ENCODE results near the gene ZNF598. TPM values are rescaled to one million over a fixed set of nuclear protein-coding genes. Genes with fewer than 3 reads are reported as not detected.

The ZNF598 gene
- polyA plus RNA-seq, 2 donors, result 27.9 to 36.4 TPM

DNA sequence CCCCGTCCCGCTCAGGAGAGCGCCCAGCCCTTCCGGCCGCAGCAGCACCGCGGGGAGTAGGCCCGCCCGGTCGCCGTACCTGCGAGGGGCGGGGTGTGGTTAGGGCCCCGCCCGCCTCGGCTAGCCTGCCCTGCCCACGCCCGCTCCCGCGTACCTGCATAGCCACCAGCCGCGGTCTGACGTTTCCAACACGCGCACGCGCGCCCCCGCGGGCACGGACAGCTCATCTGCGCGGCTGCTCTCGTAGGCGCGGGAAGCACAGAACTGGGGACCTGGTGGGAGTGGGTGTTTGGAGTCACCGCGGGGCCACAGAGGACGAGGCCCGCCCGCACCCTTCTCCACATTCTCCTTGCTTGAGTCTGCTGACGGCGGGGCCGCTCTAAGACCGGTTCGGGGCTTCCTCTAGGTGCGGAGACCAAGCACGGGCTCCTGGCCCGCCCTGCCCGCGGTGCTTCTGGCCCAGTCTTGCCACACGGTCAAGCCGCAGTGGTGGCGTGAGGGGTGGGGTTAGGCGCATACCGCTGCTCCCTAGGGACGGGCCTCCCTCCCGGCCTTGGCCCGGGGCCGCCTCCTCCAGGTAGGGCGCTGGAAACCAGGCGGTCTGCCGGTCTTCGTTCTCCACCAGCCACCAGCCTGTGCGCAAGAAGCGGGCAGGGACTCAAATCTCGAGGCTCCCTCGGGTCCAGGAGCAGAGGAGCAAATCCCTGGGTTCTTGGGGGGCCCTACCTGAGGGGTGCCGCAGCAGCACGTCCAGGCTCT, 30.2 kb downstream of the ZNF598 start:
- Histone ChIP-seq H3K27me3 (ENCODE audit: control insufficient read depth in 1 of 2, insufficient read depth in 2 of 2, low read length in 2 of 2) (peaks cover 0 to 10% of the 10 kb centered on the region in 2 donors), H3K4me1 (ENCODE audit: control insufficient read depth in 2 of 2, insufficient read depth in 2 of 2, low read length in 1 of 2) (peaks cover 0 to 44% of the 10 kb centered on the region in 2 donors), H3K4me3 (ENCODE audit: low read depth in 1 of 2, low read length in 2 of 2) (peak overlapping the region; percentile 42), H3K36me3 (ENCODE audit: control insufficient read depth in 2 of 2, insufficient read depth in 2 of 2, low read length in 1 of 2) (peaks cover 5 to 42% of the 10 kb centered on the region in 2 donors), H3K9me3 (ENCODE audit: control insufficient read depth in 2 of 2, insufficient read depth in 1 of 2, low read depth in 1 of 2, low read length in 1 of 2) (no peaks in the 10 kb centered on the region), H3K27ac (ENCODE audit: low read depth in 2 of 2, low read length in 1 of 2) (peak overlapping the region; percentile 78 to 79)
- 19% methylated on average over 60 to 70 of the region's 70 CpGs for WGBS, 2 donors

DNA sequence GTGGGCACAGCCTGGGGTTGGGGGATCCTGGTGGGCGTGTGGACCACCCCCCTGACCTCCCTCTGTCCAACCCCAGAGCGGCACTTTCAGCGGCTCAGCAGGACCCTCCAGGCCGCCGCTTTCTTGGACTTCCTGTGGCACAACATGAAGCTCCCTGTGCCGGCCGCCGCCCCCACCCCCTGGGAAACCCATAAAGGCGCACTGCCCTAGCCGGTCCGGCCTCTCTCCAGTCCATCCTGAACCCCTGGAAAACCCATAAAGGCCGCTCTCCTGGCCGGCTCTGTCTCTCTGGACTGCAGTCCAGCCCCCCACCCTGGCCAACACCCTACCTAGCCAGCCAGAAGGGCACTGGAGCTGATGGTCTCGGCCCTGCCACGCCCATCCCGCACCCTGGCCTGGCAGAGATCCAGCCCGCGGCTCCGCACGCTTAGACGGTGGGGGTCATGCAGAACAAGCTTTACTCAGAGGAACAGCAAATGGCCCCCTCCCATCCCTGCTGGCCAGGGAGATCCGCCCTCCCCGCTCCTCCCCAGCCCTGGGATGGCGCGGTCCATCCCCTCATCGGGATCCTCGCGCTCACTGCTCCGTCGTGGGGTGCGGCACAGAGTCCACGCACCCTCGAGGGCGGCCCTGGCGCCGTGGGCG, 31.0 kb downstream of the ZNF598 start:
- Histone ChIP-seq H3K27ac (ENCODE audit: low read depth in 2 of 2, low read length in 1 of 2) (peak overlapping the region; percentile 78 to 79), H3K4me1 (ENCODE audit: control insufficient read depth in 2 of 2, insufficient read depth in 2 of 2, low read length in 1 of 2) (peaks cover under 1 to 43% of the 10 kb centered on the region in 2 donors), H3K4me3 (ENCODE audit: low read depth in 1 of 2, low read length in 2 of 2) (peak overlapping the region; percentile 42)

GRCh38 chr16:1977875-1978268, 31.7 kb downstream of the ZNF598 start:
- peaks cover 0 to 10% of the 10 kb centered on the region in 2 donors for H3K27me3 ChIP-seq (ENCODE audit: control insufficient read depth in 1 of 2, insufficient read depth in 2 of 2, low read length in 2 of 2)
- H3K27ac ChIP-seq (ENCODE audit: low read depth in 2 of 2, low read length in 1 of 2), result peak overlapping the region in 1 of 2 donors; percentile 60
- 91 to 95% methylated on average over 18 of the region's 18 CpGs for WGBS, 2 donors
- H3K4me3 ChIP-seq (ENCODE audit: low read depth in 1 of 2, low read length in 2 of 2), result peak overlapping the region in 1 of 2 donors; percentile 6
- peaks cover 5 to 47% of the 10 kb centered on the region in 2 donors for H3K36me3 ChIP-seq (ENCODE audit: control insufficient read depth in 2 of 2, insufficient read depth in 2 of 2, low read length in 1 of 2)
- H3K9me3 ChIP-seq (ENCODE audit: control insufficient read depth in 2 of 2, insufficient read depth in 1 of 2, low read depth in 1 of 2, low read length in 1 of 2), result no peaks in the 10 kb centered on the region
- H3K4me1 ChIP-seq (ENCODE audit: control insufficient read depth in 2 of 2, insufficient read depth in 2 of 2, low read length in 1 of 2), result peaks cover 4 to 41% of the 10 kb centered on the region in 2 donors

More for the DNA sequence above, 31.0 kb downstream of the ZNF598 start:
- Histone ChIP-seq H3K9me3 (ENCODE audit: control insufficient read depth in 2 of 2, insufficient read depth in 1 of 2, low read depth in 1 of 2, low read length in 1 of 2) (no peaks in the 10 kb centered on the region), H3K27me3 (ENCODE audit: control insufficient read depth in 1 of 2, insufficient read depth in 2 of 2, low read length in 2 of 2) (peaks cover 0 to 10% of the 10 kb centered on the region in 2 donors), H3K36me3 (ENCODE audit: control insufficient read depth in 2 of 2, insufficient read depth in 2 of 2, low read length in 1 of 2) (peaks cover 5 to 47% of the 10 kb centered on the region in 2 donors)
- 57 to 74% methylated on average over 35 to 37 of the region's 37 CpGs for WGBS, 2 donors

DNA sequence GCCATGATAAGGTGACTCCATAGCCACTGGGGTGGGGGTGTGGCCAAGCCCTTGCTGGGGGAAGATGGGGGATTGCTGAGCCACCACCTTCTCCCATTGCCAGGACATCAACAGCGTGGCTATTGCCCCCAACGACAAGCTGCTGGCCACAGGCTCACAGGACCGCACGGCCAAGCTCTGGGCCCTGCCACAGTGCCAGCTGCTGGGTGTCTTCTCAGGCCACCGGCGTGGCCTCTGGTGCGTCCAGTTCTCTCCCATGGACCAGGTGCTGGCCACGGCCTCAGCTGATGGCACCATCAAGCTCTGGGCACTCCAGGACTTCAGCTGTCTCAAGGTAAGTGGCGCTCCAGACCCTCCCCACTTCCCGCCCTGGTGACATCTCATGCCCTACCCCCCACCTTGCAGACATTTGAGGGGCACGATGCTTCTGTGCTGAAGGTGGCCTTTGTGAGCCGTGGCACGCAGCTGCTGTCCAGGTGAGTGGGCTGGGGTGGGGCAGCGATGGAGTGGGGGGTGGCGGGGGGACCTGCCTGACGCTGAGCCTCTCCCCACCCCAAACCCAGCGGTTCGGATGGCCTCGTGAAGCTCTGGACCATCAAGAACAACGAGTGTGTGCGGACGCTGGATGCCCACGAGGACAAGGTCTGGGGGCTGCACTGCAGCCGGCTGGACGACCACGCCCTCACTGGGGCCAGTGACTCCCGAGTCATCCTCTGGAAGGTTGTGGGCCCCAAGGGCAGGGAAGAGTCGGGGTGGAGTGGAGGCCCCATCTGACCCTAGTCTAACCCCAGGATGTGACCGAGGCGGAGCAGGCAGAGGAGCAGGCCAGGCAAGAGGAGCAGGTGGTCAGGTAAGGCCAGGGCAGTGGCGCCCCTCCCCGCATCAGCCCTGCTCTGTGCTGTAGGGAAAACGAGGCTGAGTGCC, 32.4 kb downstream of the ZNF598 start:
- Histone ChIP-seq H3K4me1 (ENCODE audit: control insufficient read depth in 2 of 2, insufficient read depth in 2 of 2, low read length in 1 of 2) (peaks cover 4 to 46% of the 10 kb centered on the region in 2 donors), H3K27ac (ENCODE audit: low read depth in 2 of 2, low read length in 1 of 2) (no peak overlapping the region), H3K4me3 (ENCODE audit: low read depth in 1 of 2, low read length in 2 of 2) (no peak overlapping the region), H3K27me3 (ENCODE audit: control insufficient read depth in 1 of 2, insufficient read depth in 2 of 2, low read length in 2 of 2) (peaks cover 0 to 10% of the 10 kb centered on the region in 2 donors), H3K9me3 (ENCODE audit: control insufficient read depth in 2 of 2, insufficient read depth in 1 of 2, low read depth in 1 of 2, low read length in 1 of 2) (no peaks in the 10 kb centered on the region), H3K36me3 (ENCODE audit: control insufficient read depth in 2 of 2, insufficient read depth in 2 of 2, low read length in 1 of 2) (peaks cover 5 to 47% of the 10 kb centered on the region in 2 donors)
- WGBS, 2 donors, result 88 to 90% methylated on average over 32 to 33 of the region's 33 CpGs

- peaks cover 5 to 47% of the 10 kb centered on the region in 2 donors for H3K36me3 ChIP-seq (ENCODE audit: control insufficient read depth in 2 of 2, insufficient read depth in 2 of 2, low read length in 1 of 2)
- WGBS, 2 donors, result 90 to 91% methylated on average over 8 of the region's 8 CpGs
- H3K27me3 ChIP-seq (ENCODE audit: control insufficient read depth in 1 of 2, insufficient read depth in 2 of 2, low read length in 2 of 2), result peaks cover 0 to 8% of the 10 kb centered on the region in 2 donors
- no peak overlapping the region for H3K4me3 ChIP-seq (ENCODE audit: low read depth in 1 of 2, low read length in 2 of 2)
- H3K27ac ChIP-seq (ENCODE audit: low read depth in 2 of 2, low read length in 1 of 2), result no peak overlapping the region
- H3K9me3 ChIP-seq (ENCODE audit: control insufficient read depth in 2 of 2, insufficient read depth in 1 of 2, low read depth in 1 of 2, low read length in 1 of 2), result no peaks in the 10 kb centered on the region
- peaks cover 4 to 40% of the 10 kb centered on the region in 2 donors for H3K4me1 ChIP-seq (ENCODE audit: control insufficient read depth in 2 of 2, insufficient read depth in 2 of 2, low read length in 1 of 2)
These were observed 33.5 kb downstream of the ZNF598 start for GRCh38 chr16:1976216-1976520.

GRCh38 chr16:1975432-1976215, 34.0 kb downstream of the ZNF598 start:
- Histone ChIP-seq H3K27ac (ENCODE audit: low read depth in 2 of 2, low read length in 1 of 2) (no peak overlapping the region), H3K9me3 (ENCODE audit: control insufficient read depth in 2 of 2, insufficient read depth in 1 of 2, low read depth in 1 of 2, low read length in 1 of 2) (no peaks in the 10 kb centered on the region), H3K4me3 (ENCODE audit: low read depth in 1 of 2, low read length in 2 of 2) (no peak overlapping the region), H3K36me3 (ENCODE audit: control insufficient read depth in 2 of 2, insufficient read depth in 2 of 2, low read length in 1 of 2) (peaks cover 5 to 47% of the 10 kb centered on the region in 2 donors), H3K27me3 (ENCODE audit: control insufficient read depth in 1 of 2, insufficient read depth in 2 of 2, low read length in 2 of 2) (peaks cover 0 to 3% of the 10 kb centered on the region in 2 donors), H3K4me1 (ENCODE audit: control insufficient read depth in 2 of 2, insufficient read depth in 2 of 2, low read length in 1 of 2) (peaks cover 4 to 44% of the 10 kb centered on the region in 2 donors)
- WGBS, 2 donors, result 90 to 91% methylated on average over 31 to 33 of the region's 33 CpGs

GRCh38 chr16:1974157-1975070, 35.2 kb downstream of the ZNF598 start:
- peaks cover 5 to 47% of the 10 kb centered on the region in 2 donors for H3K36me3 ChIP-seq (ENCODE audit: control insufficient read depth in 2 of 2, insufficient read depth in 2 of 2, low read length in 1 of 2)
- no peak overlapping the region for H3K27ac ChIP-seq (ENCODE audit: low read depth in 2 of 2, low read length in 1 of 2)
- H3K9me3 ChIP-seq (ENCODE audit: control insufficient read depth in 2 of 2, insufficient read depth in 1 of 2, low read depth in 1 of 2, low read length in 1 of 2), result no peaks in the 10 kb centered on the region
- peaks cover 4 to 32% of the 10 kb centered on the region in 2 donors for H3K4me1 ChIP-seq (ENCODE audit: control insufficient read depth in 2 of 2, insufficient read depth in 2 of 2, low read length in 1 of 2)
- H3K27me3 ChIP-seq (ENCODE audit: control insufficient read depth in 1 of 2, insufficient read depth in 2 of 2, low read length in 2 of 2), result peaks cover 0 to 2% of the 10 kb centered on the region in 2 donors
- 92% methylated on average over 37 to 42 of the region's 42 CpGs for WGBS, 2 donors
- no peak overlapping the region for H3K4me3 ChIP-seq (ENCODE audit: low read depth in 1 of 2, low read length in 2 of 2)

- H3K27me3 ChIP-seq (ENCODE audit: control insufficient read depth in 1 of 2, insufficient read depth in 2 of 2, low read length in 2 of 2), result peaks cover 0 to 2% of the 10 kb centered on the region in 2 donors
- peaks cover 4 to 30% of the 10 kb centered on the region in 2 donors for H3K4me1 ChIP-seq (ENCODE audit: control insufficient read depth in 2 of 2, insufficient read depth in 2 of 2, low read length in 1 of 2)
- no peaks in the 10 kb centered on the region for H3K9me3 ChIP-seq (ENCODE audit: control insufficient read depth in 2 of 2, insufficient read depth in 1 of 2, low read depth in 1 of 2, low read length in 1 of 2)
- no peak overlapping the region for H3K27ac ChIP-seq (ENCODE audit: low read depth in 2 of 2, low read length in 1 of 2)
- WGBS, 2 donors, result 89 to 93% methylated on average over 15 to 16 of the region's 16 CpGs
- no peak overlapping the region for H3K4me3 ChIP-seq (ENCODE audit: low read depth in 1 of 2, low read length in 2 of 2)
- H3K36me3 ChIP-seq (ENCODE audit: control insufficient read depth in 2 of 2, insufficient read depth in 2 of 2, low read length in 1 of 2), result peaks cover 5 to 45% of the 10 kb centered on the region in 2 donors
These were observed 36.0 kb downstream of the ZNF598 start for GRCh38 chr16:1973461-1974156.

All from esophagus (tissue), 2 donors.